ENCODE data around the gene KCNIP2. TPM values are rescaled to one million over a fixed set of nuclear protein-coding genes. Genes with fewer than 3 reads are reported as not detected.

The KCNIP2 gene
- total RNA-seq, 1 experiment from 2014 or later, result 3.0 TPM

GRCh38 chr10:101793526-101793925, 50.1 kb downstream of the KCNIP2 start:
- Histone ChIP-seq H3K4ac (ENCODE audit: low read depth, low read length) (no peak overlapping the region), H3K56ac (ENCODE audit: insufficient read length, low read depth, low read length) (no peak overlapping the region), H2BK12ac (ENCODE audit: insufficient read length, low read depth, low read length) (no peak overlapping the region), H3K4me1 (ENCODE audit: insufficient read depth, low read length) (no peaks in the 10 kb centered on the region), H2AFZ (ENCODE audit: low read length) (no peak overlapping the region), H3K23me2 (ENCODE audit: insufficient read length, low read depth, low read length, poor library complexity, severe bottlenecking) (no peaks in the 10 kb centered on the region), H3K14ac (ENCODE audit: insufficient read depth, low read length) (no peak overlapping the region), H3K27me3 (ENCODE audit: insufficient read depth, low read length) (no peaks in the 10 kb centered on the region), H3K9me3 (ENCODE audit: control insufficient read depth, low read depth, low read length) (no peaks in the 10 kb centered on the region), H4K5ac (ENCODE audit: insufficient read length, low read depth, low read length) (no peak overlapping the region), H2BK5ac (ENCODE audit: insufficient read length, low read length) (no peak overlapping the region), H3T11ph (ENCODE audit: low read length) (no peak overlapping the region), H3K18ac (ENCODE audit: insufficient read length, low read depth, low read length) (no peak overlapping the region), H4K20me1 (ENCODE audit: control insufficient read depth, insufficient read depth, insufficient read length) (no peaks in the 10 kb centered on the region), H3K23ac (ENCODE audit: insufficient read length, low read depth, low read length) (no peak overlapping the region), H3K27ac (ENCODE audit: insufficient read length, low read depth, low read length) (no peak overlapping the region), H2BK120ac (ENCODE audit: low read depth, low read length, poor library complexity, severe bottlenecking) (no peak overlapping the region), H3K79me1 (ENCODE audit: insufficient read depth, low read depth, low read length, poor library complexity, severe bottlenecking) (peaks cover 2% of the 10 kb centered on the region), H2BK20ac (ENCODE audit: low read depth, low read length, poor library complexity, severe bottlenecking) (no peak overlapping the region), H2AK5ac (ENCODE audit: insufficient read length, low read length) (no peak overlapping the region), H4K8ac (replicated peaks; ENCODE audit: insufficient read length, low read depth, low read length) (no peak overlapping the region), H2BK15ac (ENCODE audit: low read depth, low read length) (no peak overlapping the region), H3K79me2 (ENCODE audit: insufficient read depth, low read length) (no peaks in the 10 kb centered on the region), H3K9ac (ENCODE audit: extremely low read depth, insufficient read length, low read length) (no peak overlapping the region), H4K91ac (ENCODE audit: insufficient read length, low read depth, low read length) (no peak overlapping the region), H3K4me2 (ENCODE audit: insufficient read depth, insufficient read length, low read length) (no peak overlapping the region)
- no CpG with 5 or more reads among the region's 12 CpGs for WGBS (ENCODE audit: extremely low coverage, insufficient read length, low lambda C conversion rate)
- H3K36me3 Mint-ChIP-seq (ENCODE audit: insufficient read depth in 1 of 3, low read depth in 3 of 3), result peaks cover 51 to 85% (median 80%) of the 10 kb centered on the region in 3 experiments
- no peaks in the 10 kb centered on the region for H3K9me3 Mint-ChIP-seq
- no peak overlapping the region for H3K4me3 Mint-ChIP-seq
- no peak for TF ChIP-seq CTCF (conservative IDR thresholded peaks at IDR 0.05)
- H3K4me1 Mint-ChIP-seq, result no peaks in the 10 kb centered on the region
- H3K27ac Mint-ChIP-seq, result no peak overlapping the region
- no peak for DNase-seq
- no peaks in the 10 kb centered on the region for H3K27me3 Mint-ChIP-seq (ENCODE audit: low read depth)

Measured in H9 (cell line).